Central memory CD8-positive, alpha-beta T cell (primary cell): ENCODE results near the gene PLCG2.
A peak's percentile ranks its signal among the peaks of the same experiment; 100 is the strongest.

Experiments
- ATAC-seq: fragments of 150-1000 bp; cut with Tn5 transposase; replicated peaks from 2 replicates; pipeline ENCODE4 v1.10.0; 2022; ENCODE audit warnings: mild to moderate bottlenecking, moderate FRiP score, moderate number of reproducible peaks; ENCODE audit not compliant: poor library complexity, severe bottlenecking; ENCODE audit errors: extremely low read depth
- DNase-seq, 2 donors: peaks; one replicate each; pipeline ENCODE4 v3.0.0; 2021; ENCODE audit warnings: low spot score in 2 of 2
- H3K27ac Mint-ChIP-seq: one replicate; pipeline ENCODE4 v1.8.0; 2022; ENCODE audit warnings: low read depth, mild to moderate bottlenecking, moderate library complexity, mixed read lengths
- H3K27me3 Mint-ChIP-seq: one replicate; pipeline ENCODE4 v1.8.0; 2022; ENCODE audit warnings: mixed read lengths
- H3K36me3 Mint-ChIP-seq: one replicate; pipeline ENCODE4 v1.8.0; 2022; ENCODE audit warnings: mild to moderate bottlenecking, moderate library complexity, mixed read lengths; ENCODE audit not compliant: insufficient read depth
- H3K4me1 Mint-ChIP-seq: one replicate; pipeline ENCODE4 v1.8.0; 2022; ENCODE audit warnings: mixed read lengths
- H3K4me3 Mint-ChIP-seq: one replicate; pipeline ENCODE4 v1.8.0; 2022; ENCODE audit warnings: mild to moderate bottlenecking, moderate library complexity, mixed read lengths
- H3K9me3 Mint-ChIP-seq: one replicate; pipeline ENCODE4 v1.8.0; 2022; ENCODE audit warnings: mixed read lengths

Gene PLCG2

GRCh38 chr16:81850197-81850944 is 71.3 kb downstream of the PLCG2 start:
- Mint-ChIP-seq H3K4me3 (no peak overlapping the region), H3K9me3 (no peaks in the 10 kb centered on the region), H3K4me1 (peaks cover 41% of the 10 kb centered on the region), H3K36me3 (peaks cover 6% of the 10 kb centered on the region), H3K27ac (peak overlapping the region; percentile 86), H3K27me3 (no peaks in the 10 kb centered on the region)
- DNase-seq (no peak), ATAC-seq (no peak)

- Mint-ChIP-seq H3K36me3 (peaks cover 8% of the 10 kb centered on the region), H3K27ac (peak overlapping the region; percentile 86), H3K9me3 (no peaks in the 10 kb centered on the region), H3K27me3 (no peaks in the 10 kb centered on the region), H3K4me3 (no peak overlapping the region), H3K4me1 (peaks cover 41% of the 10 kb centered on the region)
- DNase-seq, result no peak
- no peak for ATAC-seq
Observed at GRCh38 chr16:81852347-81852746, 73.3 kb downstream of the PLCG2 start.

DNA sequence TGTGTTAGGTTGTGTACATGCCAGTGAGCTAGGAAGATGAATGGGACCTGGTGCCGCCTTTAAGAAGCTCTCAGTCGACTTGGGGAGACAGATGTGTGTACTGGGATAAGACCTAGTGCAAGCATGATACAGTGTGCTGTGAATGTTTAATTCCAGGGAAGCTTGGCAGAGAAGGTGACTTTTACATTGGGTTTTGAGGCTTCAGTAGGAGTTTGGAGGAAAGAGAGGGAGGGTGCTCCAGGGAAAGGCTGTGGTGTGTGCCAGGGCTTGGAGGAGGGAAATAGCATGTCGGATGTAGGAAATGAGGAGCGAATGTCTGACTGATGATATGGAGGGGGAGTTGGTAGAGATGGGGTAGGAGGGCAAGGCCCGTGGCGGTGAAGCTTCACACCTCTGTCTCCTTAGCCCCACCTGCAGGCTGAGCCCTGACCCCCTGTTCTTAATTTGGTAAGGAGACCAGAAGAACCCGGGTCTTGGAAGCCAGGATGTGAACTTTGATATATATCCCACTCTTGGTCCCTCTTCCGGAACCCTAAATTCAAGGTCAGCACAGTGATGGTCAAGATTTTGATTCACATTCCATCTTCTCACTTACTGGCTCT is 76.6 kb downstream of the PLCG2 start:
- Mint-ChIP-seq H3K36me3 (peaks cover 8% of the 10 kb centered on the region), H3K9me3 (no peaks in the 10 kb centered on the region), H3K27ac (no peak overlapping the region), H3K4me1 (peaks cover 16% of the 10 kb centered on the region), H3K4me3 (no peak overlapping the region), H3K27me3 (no peaks in the 10 kb centered on the region)
- no peak for DNase-seq
- no peak for ATAC-seq

- Mint-ChIP-seq H3K36me3 (peaks cover 16% of the 10 kb centered on the region), H3K27ac (peak overlapping the region; percentile 46), H3K4me1 (peaks cover 12% of the 10 kb centered on the region)
Observed at GRCh38 chr16:81860287-81861266, 81.5 kb downstream of the PLCG2 start.

DNA sequence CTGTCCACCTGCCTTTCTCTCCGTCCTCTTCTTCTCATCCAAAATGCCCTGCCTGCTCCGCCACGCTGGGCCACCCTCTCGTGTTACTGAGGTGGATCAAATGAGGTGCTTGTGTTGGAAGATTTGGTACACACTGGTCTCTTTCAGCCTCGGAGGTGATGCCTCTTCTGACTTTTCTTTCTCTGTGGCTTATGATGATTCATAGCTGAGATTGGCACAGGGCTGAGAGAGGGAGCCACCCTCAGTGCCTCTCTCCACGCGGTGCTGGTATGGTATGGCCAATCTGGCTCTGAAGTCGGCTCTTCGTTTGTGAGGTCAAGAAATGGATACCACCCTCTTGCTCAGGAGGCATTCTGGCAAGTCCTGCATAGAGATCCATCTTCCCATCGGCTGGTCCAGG is 82.4 kb downstream of the PLCG2 start:
- peaks cover 14% of the 10 kb centered on the region for H3K36me3 Mint-ChIP-seq
- no peaks in the 10 kb centered on the region for H3K27me3 Mint-ChIP-seq
- H3K4me1 Mint-ChIP-seq, result peaks cover 12% of the 10 kb centered on the region
- H3K27ac Mint-ChIP-seq, result peak overlapping the region; percentile 24
- H3K9me3 Mint-ChIP-seq, result no peaks in the 10 kb centered on the region
- ATAC-seq (no peak), DNase-seq (no peak)
- no peak overlapping the region for H3K4me3 Mint-ChIP-seq

More at GRCh38 chr16:81860287-81861266, 81.5 kb downstream of the PLCG2 start:
- DNase-seq, result no peak
- ATAC-seq, result no peak
- Mint-ChIP-seq H3K4me3 (peak overlapping the region; percentile 42), H3K27me3 (no peaks in the 10 kb centered on the region), H3K9me3 (no peaks in the 10 kb centered on the region)

DNA sequence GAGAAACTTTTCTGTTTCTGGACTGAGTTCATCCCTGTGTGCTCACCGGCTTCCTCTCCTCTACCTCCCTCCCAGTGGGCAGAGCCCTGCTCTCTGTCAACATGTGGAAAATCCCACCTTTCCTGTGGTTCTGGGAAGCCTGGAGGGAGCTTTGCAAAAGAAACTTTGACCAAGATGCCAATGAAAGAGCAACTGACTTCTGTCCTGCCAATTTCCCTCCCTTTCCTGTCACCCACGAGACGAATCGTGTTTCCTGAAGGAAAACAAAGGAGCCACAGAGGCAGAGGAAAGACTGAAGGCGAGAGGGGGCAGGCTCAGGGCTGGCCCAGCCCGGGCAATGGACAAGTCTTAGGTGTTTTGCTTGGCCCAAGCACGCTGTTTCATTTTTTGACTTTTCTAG is 82.8 kb downstream of the PLCG2 start:
- ATAC-seq, result no peak
- H3K4me3 Mint-ChIP-seq, result no peak overlapping the region
- H3K4me1 Mint-ChIP-seq, result peaks cover 12% of the 10 kb centered on the region

DNA sequence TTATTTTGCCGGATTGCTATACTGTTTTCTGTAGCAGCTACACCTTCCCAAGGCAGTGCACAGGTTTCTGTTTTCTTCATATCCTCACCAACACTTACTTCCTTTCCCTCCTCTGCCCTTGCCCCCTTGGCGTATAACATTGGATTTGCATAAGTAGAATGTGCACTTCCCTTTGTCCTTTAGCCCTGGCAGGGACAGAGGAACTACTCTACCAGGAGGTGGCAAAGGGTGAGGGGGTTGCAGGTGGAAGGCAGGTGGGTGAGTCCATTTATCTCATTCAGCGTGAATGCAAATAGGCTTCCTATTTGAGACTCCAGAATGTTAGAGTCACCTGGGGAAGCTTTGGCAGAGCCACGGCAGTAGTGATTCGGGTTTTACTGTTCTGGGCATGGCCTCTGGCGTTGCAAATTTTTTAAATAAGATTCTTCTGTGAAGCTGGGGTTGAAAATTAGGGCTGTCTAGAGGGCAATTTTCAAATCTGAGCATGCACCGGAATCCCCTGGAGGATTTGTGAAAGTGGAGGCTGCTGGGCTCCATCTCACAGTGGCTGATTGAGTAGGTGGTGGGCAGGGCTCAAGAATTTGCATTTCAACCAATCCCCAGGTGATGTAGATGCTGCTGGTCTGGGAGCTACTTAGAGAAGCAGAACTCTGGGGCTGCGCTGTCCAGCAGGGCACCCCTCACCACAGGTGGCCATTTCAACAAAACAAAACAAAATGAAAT is 84.7 kb downstream of the PLCG2 start:
- ATAC-seq (no peak), DNase-seq (no peak)
- H3K9me3 Mint-ChIP-seq, result no peaks in the 10 kb centered on the region
- H3K36me3 Mint-ChIP-seq, result peaks cover 15% of the 10 kb centered on the region
- no peak overlapping the region for H3K4me3 Mint-ChIP-seq
- H3K4me1 Mint-ChIP-seq, result peaks cover 12% of the 10 kb centered on the region
- H3K27ac Mint-ChIP-seq, result no peak overlapping the region
- H3K27me3 Mint-ChIP-seq, result no peaks in the 10 kb centered on the region

More for the DNA sequence above, 82.8 kb downstream of the PLCG2 start:
- Mint-ChIP-seq H3K27ac (peak overlapping the region; percentile 24), H3K9me3 (no peaks in the 10 kb centered on the region), H3K36me3 (peaks cover 14% of the 10 kb centered on the region), H3K27me3 (no peaks in the 10 kb centered on the region)
- no peak for DNase-seq

DNA sequence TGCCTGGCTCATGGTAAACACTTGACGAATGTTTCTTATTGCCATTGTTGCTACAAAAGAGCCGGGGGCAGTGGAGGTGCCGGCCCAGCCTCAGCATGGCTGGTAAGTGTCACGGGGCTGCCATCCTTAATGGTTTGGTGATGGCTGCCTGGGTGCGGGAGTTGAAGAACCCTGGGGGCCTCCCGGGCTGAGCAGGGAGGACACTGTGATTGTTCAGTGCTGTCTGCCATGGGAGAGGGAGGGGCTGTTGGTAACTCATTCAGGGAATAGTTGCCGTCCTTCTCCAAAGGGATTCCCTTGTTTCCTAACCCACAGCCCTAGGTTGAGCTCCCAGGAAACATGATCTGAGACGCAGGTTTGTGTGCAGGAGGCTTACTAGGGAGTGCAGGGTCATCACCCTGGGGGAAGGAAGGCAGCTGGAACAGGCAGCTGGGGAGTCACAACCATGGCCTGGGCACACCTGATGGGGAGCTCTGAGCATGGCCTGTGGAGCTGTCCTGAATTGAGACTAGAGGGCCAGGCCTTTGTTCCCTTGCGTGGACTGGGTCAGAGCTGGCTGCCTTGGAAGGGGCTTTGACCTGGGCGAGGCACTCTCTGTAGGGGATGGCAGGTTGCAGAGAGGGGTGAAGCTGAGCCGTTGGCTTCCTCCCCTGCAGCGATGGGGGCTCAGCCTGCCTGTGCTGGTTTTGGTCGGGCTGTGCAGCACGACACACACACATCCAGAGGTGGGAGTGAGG is 85.7 kb downstream of the PLCG2 start:
- peaks cover 12% of the 10 kb centered on the region for H3K4me1 Mint-ChIP-seq
- no peak for DNase-seq
- H3K27me3 Mint-ChIP-seq, result no peaks in the 10 kb centered on the region
- H3K36me3 Mint-ChIP-seq, result peaks cover 20% of the 10 kb centered on the region
- no peak for ATAC-seq
- no peak overlapping the region for H3K27ac Mint-ChIP-seq
- no peaks in the 10 kb centered on the region for H3K9me3 Mint-ChIP-seq
- no peak overlapping the region for H3K4me3 Mint-ChIP-seq

DNA sequence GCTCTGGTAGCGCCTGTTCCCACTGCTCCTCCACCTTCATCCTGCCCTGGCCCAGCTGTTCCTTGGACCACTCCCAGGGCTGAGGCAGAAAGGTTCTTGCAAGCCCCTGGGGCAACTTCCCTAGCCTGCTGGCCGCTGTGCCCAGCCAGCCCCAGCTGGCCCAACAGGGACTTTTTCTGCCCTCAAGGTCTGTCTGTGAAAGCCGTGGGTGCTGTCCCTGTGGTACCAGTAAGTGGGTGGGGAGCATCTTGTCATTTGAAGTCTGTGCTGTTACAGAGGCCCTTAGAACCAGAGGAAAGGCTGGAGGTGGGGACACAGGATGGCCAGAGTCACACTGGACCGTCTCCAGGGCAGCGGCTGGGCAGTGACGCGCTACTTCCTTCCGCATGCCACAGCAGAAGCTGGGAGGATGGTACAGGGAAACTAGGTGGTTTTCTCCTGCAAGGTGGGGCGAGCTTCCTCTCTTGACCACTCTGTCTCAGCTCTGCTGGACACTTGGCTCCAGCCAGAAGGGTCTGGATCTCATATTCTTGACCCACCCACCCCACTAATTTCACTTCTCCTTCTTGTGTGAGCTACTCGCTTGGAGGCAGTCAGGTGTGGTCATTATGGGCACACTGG is 87.8 kb downstream of the PLCG2 start:
- peak overlapping the region; percentile 25 for H3K27ac Mint-ChIP-seq
- H3K4me3 Mint-ChIP-seq, result no peak overlapping the region
- ATAC-seq (no peak), DNase-seq (no peak)
- no peaks in the 10 kb centered on the region for H3K27me3 Mint-ChIP-seq
- H3K9me3 Mint-ChIP-seq, result no peaks in the 10 kb centered on the region
- peaks cover 13% of the 10 kb centered on the region for H3K36me3 Mint-ChIP-seq
- peaks cover 5% of the 10 kb centered on the region for H3K4me1 Mint-ChIP-seq

GRCh38 chr16:81868057-81868748 is 89.1 kb downstream of the PLCG2 start:
- Mint-ChIP-seq H3K4me3 (no peak overlapping the region), H3K36me3 (peaks cover 13% of the 10 kb centered on the region), H3K27ac (peak overlapping the region; percentile 25), H3K9me3 (no peaks in the 10 kb centered on the region), H3K27me3 (no peaks in the 10 kb centered on the region), H3K4me1 (peaks cover 18% of the 10 kb centered on the region)
- DNase-seq, result no peak
- ATAC-seq, result no peak

GRCh38 chr16:81869326-81869725 is 90.2 kb downstream of the PLCG2 start:
- H3K27ac Mint-ChIP-seq, result no peak overlapping the region
- DNase-seq (no peak), ATAC-seq (no peak)
- peaks cover 13% of the 10 kb centered on the region for H3K36me3 Mint-ChIP-seq
- no peak overlapping the region for H3K4me3 Mint-ChIP-seq
- peaks cover 19% of the 10 kb centered on the region for H3K4me1 Mint-ChIP-seq
- no peaks in the 10 kb centered on the region for H3K9me3 Mint-ChIP-seq
- H3K27me3 Mint-ChIP-seq, result no peaks in the 10 kb centered on the region
